ENCODE results near the gene ASB6.

GRCh38 chr9:129596541-129597331, 45.2 kb downstream of the ASB6 start:
- TF ChIP-seq CTCF (conservative IDR thresholded peaks at IDR 0.05; ENCODE audit: low read depth, low read length) (no peak), EZH2 (IDR thresholded peaks at IDR 0.05; ENCODE audit: low read length, unreplicated experiment) (no peak), EZH2phosphoT487 (IDR thresholded peaks at IDR 0.05; ENCODE audit: borderline replicate concordance, low read length) (no peak)
